HG03060 (cell line): Measurements from ENCODE around the gene KIAA1755.

Experiments used
- ATAC-seq: cut with Tn5 transposase; IDR thresholded peaks from one replicate; pipeline ENCODE4 v1.9.1; 2021; ENCODE audit warnings: low read depth, moderate number of reproducible peaks; ENCODE audit not compliant: unreplicated experiment

The KIAA1755 gene

DNA sequence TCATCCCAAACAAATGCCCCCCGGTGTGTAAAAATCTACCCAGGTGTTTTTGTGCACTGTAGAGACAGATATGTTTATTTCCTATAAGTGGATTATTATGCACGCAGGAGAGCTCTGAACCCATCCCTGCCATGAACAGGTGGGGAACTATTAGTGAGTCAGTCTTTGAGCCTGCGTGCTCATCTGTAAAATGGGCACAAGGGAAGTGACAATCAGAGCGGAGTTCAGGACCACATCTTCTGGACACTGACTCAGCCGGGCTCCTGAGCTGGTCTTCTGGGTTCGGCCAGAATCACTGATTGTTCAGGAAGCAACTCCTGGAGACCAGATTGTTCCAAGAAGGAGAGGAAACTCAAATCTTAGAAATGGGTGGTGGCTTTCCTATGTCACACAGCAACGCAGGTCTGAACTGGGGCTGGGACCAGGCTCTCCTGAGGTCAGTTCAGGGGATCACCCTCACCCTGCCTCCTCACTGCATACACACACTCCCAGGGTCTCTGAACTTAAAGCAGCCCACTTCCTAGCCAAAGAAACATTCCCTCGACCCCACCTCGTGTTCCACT is 68.1 kb downstream of the KIAA1755 start:
- ATAC-seq: no peak

DNA sequence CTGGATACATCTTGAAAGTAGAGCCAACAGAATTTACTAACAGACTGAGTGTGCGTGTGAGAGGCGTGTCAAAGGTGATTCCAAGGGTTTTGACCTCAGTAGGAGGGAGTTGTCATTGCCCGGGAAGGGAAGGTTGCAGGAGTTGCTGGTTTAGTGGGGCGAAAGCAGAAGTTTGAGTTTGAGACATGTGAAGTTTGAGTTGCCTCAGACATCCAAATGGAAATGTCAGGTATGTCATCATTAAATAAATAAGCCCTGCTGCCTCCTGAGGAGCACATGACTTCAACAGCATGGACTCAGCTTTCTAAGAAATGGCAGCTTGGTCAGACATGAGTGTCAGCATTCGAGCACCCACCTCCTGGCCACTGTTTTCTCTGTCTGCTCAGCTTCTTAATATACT is 68.9 kb downstream of the KIAA1755 start:
- ATAC-seq: no peak

DNA sequence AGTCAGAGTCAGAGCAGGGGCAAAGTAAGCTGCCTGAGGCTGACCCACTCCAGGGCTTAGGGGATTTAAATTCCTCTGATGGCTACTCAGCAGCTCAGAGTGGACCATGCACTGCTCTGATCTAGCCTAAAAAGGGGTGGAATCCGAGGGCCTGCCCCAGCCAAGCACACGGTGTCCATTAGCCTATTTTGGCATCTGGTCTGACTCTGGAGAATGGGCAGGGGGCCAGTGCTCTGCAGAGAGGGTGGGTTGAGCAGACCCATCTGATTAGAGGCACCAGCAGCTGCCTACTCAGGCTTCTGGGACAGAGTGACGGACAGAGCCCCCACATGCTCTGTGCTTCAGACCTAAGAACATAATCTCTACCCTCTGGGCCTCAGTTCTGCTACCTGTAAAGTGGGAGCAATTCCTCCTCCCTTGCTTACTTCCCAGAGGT is 69.6 kb downstream of the KIAA1755 start:
- no peak for ATAC-seq

DNA sequence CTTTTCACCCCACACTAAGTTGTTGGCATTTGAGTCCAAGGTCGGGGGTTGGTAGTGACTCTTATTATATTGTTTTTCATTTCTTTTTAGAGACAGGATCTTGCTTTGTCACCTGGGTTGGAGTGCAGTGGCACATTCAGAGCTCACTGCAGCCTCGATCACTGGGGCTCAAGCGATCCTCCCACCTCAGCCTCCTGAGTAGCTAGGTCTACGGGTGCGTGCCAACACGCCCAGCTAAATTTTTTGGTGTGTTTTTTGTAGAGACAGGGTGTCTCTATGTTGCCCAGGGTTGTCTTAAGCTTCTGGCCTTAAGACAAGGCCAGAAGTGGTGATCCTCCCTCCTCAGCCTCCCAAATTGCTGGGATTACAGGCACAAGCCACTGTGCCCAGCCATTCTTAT is 70.4 kb downstream of the KIAA1755 start:
- ATAC-seq: no peak

DNA sequence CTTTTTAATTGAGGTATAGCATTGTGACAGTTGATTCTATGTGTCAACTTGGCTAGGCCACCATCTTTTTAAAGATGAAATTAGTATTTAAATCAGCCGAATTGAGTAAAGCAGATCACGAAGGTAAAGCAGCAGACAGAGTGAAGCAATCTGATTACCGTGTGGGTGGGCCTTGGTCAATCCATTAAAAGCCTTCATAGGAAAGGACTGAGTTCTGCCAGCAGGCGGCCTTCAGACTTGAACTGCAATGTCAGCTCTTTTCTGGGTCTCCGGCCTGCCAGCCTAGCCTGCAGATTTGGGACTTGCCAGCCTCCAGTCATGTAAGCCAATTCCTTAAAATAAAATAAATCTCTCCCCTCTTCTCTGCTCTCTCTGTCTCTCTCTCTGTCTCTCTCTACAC is 73.0 kb downstream of the KIAA1755 start:
- ATAC-seq: no peak

DNA sequence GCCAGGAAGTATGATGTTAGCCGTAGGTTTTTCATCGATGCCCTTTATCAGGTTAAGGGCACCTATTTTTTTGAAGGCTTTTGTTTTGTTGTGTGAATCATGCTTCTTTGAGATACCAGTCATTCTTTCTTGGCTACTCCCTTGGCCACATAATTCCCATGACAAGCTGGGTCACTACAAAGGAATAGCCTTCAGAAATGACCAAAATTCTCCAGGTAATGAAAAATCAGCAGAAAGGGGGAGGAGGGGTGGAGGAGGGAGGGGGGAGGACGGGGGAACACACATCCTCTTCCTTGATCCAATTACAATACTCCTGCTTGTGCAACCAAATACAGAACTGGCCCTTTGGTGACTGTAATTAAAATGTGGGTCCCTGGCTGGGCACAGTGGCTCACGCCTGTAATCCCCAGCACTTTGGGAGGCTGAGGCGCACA is 73.7 kb downstream of the KIAA1755 start:
- ATAC-seq: no peak

DNA sequence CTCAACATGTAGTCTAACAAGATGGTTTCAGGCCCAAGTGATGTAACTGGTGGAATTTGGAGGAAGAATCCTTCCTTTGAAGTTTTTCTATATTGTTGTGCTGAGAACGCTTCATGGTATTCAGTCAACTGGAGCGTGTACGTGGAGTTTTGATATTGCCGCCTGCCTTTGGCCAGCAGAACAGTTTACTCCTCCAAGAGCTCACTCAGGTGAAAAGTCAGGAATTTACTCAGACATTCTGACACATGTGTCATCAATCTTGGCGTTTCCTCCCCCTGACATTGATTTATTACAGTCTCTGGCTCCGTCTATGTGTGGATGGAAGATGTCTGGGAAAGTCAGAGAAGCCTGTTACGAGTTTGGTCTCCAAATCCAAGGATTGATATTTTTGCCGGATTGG is 76.4 kb downstream of the KIAA1755 start:
- no peak for ATAC-seq

DNA sequence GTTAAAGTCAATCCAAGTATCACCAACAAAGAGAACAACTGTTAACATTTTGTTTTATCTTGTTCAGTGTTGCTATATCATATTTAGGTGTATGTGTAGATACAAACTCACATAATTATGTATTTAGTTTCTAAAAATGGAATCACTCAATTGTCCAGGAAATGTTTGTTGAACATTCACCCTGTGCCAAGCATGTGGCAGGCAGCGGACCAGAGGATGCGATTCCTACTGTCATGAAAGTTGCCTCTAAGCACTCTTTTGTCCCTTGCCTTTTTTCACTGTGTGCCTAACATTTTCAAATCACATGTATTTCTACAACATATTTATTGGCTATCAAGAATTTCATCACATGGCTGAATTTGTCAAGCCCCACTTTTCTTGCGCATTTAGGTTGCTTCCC is 78.6 kb downstream of the KIAA1755 start:
- no peak for ATAC-seq

DNA sequence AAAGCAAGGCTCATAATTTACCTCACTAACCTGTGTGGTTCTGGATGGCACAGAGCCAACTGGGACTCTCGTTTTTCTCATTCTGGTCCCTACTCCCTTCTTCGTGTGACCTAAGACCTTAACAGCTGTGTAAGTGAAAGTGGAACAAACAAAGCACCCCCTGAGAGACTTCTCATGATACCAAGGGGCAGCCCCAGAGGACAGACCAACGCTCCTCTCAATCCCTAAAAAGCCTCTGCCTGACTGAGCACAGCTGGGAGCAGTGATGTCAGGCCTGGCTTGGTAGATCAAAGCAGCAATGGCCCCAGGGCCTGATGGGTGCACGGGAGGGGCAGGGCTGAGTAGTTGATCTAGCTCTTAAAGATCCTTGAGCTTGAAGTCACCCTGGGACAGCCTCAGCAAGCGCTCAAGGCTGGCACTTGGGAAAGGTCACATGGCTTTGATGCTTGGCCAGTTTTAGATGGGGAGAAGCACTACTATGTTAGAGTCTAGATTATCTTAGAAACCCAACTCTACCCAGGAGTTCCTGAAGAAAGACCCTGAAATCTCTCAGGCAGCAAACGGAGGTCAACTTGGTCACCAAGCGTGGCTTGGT is 79.2 kb downstream of the KIAA1755 start:
- no peak for ATAC-seq

DNA sequence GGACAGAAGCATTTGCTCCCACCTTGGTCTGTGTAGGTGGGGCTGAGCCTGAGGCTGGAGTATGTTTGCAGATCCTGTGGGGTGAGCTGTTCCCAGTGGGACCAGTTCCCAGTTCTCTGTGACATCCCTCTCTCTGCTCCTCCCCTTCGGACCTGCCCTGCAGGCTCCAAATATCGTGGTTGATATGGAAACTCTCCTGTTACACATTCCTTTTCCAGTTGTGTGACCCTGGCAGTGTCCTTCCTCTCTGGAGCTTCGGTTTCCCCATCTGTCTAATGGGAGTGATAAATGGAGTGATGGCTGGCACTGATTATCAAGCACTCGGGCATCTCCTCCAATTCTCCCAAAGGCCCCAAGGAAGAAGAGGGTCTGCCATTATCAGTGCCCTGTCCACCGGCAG is 79.8 kb downstream of the KIAA1755 start:
- no peak for ATAC-seq

DNA sequence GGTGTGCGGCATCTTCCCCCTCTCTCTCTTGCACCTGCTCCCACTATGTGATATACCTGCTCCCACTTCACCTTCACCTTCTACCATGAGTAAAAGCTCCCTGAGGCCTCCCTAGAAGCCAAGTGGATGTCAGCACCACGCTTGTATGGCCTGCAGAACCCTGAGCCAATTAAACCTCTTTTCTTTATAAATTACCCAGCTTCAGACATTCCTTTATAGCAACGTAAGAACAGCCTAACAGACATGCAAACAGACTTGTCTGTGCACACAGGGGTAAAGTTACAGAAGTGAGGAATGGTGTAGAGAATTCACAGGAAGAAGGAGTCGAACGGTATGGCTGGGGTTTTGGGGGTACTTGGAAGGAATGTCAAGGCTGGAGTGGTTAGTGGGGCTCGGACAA is 80.7 kb downstream of the KIAA1755 start:
- no peak for ATAC-seq

DNA sequence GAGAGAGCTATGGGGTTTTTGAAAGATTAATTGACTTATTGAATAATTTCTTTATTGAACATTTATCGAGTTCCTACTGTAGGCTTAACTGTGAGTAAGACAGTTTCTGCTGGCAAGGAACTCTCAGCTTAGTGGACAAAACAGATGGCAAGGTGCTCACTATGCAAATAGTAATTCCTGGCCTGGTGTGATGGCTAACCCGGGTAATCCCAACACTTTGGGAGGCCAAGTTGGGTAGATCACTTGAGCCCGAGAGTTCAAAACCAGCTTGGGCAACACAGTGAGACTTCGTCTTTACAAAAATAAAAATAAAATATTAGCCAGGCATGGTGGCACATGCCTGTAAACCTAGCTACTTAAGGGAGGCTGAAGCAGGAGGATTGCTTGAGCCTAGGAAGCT is 82.0 kb downstream of the KIAA1755 start:
- ATAC-seq: no peak

DNA sequence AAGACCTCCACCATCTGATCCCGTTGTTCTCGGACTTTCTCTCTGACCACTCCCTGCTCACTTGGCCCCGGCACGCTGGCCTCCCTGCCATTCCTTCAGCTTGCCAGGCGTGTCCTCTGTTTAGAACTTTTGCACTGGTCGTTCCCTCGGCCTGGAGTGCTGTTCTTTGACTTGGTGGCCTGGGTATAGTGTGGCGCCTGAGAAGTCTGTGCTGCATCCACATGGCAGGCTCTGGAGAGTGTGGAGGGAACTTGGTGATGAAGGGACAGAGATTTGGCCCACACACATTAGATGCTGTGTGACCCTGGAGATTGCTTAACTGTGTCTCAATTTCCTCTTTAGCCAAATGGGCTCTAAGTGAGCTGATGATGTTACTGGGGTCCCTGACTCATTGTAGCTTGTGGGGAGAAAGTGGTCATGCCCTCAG is 82.5 kb downstream of the KIAA1755 start:
- ATAC-seq: no peak

DNA sequence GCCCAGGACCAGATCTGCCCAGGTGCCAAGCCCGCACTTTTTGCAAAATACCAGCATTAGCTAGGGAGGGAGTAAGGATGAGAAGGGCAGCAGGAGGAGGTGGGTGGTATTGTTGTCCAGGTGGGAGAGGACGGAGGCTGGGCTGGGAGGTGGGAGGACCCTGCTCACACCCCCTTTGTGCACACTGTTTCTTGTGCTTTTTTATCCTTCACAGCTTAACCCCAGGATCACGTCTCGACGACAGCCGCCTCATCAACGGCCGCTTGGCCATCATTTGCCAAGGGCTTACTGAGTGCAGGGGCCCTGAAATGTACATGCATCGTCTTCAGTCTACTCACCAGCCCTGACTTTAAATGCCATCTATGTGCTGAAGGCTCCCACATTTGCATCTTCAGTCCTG is 83.3 kb downstream of the KIAA1755 start:
- no peak for ATAC-seq

DNA sequence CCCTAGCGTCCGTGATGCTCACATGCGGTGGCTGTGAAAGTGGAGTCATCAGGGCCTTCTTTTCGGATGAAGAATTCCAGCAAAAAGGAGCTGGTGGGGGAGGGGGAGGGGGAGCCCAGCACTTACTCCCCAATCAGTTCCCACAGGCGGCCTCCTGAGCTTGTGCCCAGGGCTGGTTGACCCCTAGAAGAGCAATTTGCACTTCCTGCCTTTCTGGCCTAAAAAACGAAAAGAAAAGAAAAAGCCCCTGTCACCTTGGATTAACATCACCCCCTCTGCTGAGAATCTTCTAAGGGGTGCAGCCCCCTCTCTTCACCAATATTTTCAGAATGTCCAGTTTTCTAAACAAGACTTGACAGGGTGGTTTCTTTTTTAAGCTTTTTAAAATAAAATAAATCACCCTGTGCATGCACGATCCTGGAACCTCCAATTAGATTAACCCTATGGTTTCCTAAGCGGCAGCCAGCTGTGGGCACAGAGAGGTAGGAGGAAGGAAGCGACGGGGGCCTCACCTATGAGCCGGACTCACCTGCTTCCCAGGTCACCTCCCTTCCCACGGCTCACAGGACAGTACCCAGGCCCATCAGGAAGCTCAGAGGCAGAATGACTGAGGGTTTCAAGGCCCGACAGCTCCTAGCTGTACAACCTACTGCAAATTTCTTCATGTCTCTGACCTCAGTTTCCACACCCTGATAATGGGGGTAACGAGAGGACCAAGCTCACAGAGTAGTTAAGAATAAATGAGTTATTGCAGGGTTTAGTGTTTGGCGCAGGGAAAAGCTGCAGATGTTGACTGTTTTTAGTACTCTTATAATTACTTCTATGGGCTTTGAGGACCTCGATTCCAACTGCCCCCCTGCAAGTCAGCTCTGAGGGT is 85.0 kb downstream of the KIAA1755 start:
- ATAC-seq: no peak

DNA sequence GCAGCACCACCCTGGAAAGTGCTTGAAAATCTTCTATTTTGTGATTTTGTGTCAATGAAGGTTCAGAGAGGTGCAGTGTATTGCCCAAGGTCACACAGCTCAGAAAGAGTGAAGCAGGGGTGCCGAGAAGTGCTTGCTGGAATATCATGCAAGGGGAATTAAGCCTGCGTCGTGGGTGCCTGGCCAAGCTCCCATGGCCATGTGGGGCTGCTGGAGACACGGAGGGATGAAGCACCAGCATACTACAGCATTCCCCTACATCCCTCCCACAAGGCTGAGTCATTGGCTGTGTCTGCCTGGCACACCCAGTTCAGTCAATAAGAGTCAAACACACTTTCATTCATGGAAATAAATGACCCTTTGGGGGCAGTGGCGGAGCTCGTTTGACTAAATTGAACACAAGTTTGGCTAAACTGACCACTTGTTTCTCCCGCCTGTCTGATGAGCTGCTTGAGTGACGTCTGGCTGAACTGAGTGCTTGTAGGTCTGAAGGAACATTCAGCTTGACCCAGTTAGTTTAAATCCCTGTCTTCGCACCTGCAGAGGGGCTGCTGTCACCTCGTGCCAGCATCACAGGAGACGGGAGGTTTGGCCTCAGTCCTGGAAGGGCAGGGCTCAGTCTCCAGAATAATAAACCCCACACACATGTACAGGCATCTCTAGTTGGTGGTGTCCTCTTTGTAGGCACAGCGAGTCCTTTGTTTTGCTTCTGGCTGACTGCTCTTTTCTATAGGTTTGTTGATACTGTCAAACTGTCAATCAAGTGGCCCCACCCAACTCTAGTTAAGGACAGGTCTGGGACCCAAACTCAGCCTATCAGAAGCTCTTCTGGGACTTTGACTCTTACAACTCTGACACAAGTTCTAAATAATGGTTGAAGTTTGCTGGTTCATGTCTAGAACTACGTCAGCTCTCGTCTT is 87.0 kb downstream of the KIAA1755 start:
- ATAC-seq: no peak

DNA sequence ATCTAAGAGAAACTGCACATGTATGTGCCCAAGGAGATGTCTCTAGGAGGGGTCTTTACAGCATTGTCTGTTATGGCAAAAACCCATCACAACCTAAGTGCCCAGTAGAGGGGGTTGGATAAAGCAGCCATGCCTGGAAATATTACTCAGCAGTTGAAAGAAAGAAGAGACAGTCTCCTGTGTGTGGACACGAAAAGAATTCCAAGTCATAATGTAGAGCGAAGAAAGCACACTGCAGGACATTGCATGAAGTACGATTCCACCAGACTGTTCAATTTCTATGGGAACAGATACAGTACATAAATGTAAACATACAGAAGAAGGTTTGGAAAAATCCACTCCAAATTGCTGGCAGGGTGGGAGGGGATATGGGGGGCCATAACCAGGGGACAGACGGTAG is 88.1 kb downstream of the KIAA1755 start:
- ATAC-seq: no peak

DNA sequence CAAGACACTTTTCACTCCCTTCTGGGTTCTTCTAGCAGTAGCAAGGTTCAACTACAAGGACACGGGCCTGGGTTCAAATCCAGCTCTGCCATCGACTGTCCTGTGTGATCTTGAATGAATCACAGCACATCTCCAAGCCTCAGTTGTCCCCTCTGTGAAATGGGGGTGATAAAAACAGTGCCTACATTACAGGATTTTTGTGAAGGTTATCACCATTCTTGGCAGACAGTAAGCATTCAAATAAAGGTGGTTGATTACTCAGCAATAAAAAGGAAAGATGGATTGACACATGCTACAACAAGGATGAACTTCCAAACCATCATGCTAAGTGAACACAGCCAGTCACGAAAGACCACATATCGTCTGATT is 88.9 kb downstream of the KIAA1755 start:
- no peak for ATAC-seq

DNA sequence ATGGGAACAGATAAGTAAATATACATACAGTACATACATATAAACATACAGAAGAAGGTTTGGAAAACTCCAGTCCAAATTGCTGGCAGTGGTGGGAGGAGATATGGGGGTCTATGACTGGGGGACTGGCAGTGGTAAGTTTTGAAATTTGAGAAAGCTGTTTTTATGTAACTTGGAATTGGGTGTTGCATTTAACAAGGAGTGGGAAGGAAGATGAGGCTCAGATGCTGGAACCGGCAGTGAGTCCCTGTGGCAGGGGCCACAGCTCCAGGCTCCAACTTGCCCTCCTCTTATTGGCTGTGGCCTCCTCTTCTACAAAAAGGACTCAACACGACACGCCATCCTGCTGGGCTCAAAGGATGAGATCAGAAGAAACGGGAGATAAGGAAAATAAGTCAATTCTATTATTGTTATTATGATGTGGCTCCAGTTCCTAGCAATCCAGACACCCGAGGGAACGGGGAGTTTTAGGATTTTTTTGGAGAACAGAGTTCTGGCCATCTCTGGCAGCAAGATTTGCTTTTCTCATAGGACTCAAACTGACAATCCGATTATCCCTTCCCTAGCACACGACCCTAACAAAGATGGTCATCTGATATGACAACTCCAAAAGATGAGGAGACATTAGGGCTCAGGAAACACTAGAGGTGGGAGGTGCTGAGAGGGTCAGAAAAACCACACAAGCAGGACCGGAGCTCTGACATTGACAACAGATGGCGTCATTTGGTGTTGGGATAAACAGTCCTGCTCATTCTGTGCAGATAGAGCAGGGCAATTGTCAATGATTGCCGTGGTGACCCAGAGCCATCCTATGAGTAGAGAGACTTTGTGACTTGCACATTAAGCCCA is 89.5 kb downstream of the KIAA1755 start:
- ATAC-seq: no peak
